SH-SY5Y (cell line): ENCODE measurements around the gene ERICH6B.

Experiments
- GATA2 ChIP-seq: IDR thresholded peaks from 2 replicates; pipeline ENCODE4 v1.6.1; 2011; ENCODE audit warnings: mild to moderate bottlenecking, low read depth, low read length
- GATA3 ChIP-seq: IDR thresholded peaks from 2 replicates; pipeline ENCODE4 v1.6.1; 2011; ENCODE audit warnings: low read depth, mild to moderate bottlenecking, low read length, moderate library complexity

ERICH6B gene

GRCh38 chr13:45564133-45564776, 51.3 kb downstream of the ERICH6B start:
- no peak for TF ChIP-seq GATA3
- TF ChIP-seq GATA2, result no peak

- no peak for TF ChIP-seq GATA2
- TF ChIP-seq GATA3, result no peak
Measured at GRCh38 chr13:45554604-45555109, 60.9 kb downstream of the ERICH6B start.

GRCh38 chr13:45548281-45548680, 67.3 kb downstream of the ERICH6B start:
- TF ChIP-seq GATA2 (no peak), GATA3 (no peak)

GRCh38 chr13:45546410-45546765, 69.2 kb downstream of the ERICH6B start:
- TF ChIP-seq GATA2 (no peak), GATA3 (no peak)

- TF ChIP-seq GATA3, result no peak
- no peak for TF ChIP-seq GATA2
Measured at GRCh38 chr13:45545686-45546409, 69.7 kb downstream of the ERICH6B start.

- TF ChIP-seq GATA2 (no peak), GATA3 (no peak)
Measured at GRCh38 chr13:45544520-45544919, 71.0 kb downstream of the ERICH6B start.

GRCh38 chr13:45542878-45543277, 72.7 kb downstream of the ERICH6B start:
- TF ChIP-seq GATA3, result no peak
- no peak for TF ChIP-seq GATA2

GRCh38 chr13:45542391-45542790, 73.1 kb downstream of the ERICH6B start:
- TF ChIP-seq GATA2 (no peak), GATA3 (no peak)

GRCh38 chr13:45541806-45542205, 73.7 kb downstream of the ERICH6B start:
- TF ChIP-seq GATA3, result no peak
- no peak for TF ChIP-seq GATA2

- no peak for TF ChIP-seq GATA3
- TF ChIP-seq GATA2, result no peak
Measured at GRCh38 chr13:45540864-45541263, 74.7 kb downstream of the ERICH6B start.

GRCh38 chr13:45540195-45540594, 75.3 kb downstream of the ERICH6B start:
- TF ChIP-seq GATA2 (no peak), GATA3 (no peak)

GRCh38 chr13:45538382-45538781, 77.2 kb downstream of the ERICH6B start:
- TF ChIP-seq GATA3, result no peak
- no peak for TF ChIP-seq GATA2

- TF ChIP-seq GATA2, result no peak
- TF ChIP-seq GATA3, result no peak
Measured at GRCh38 chr13:45537516-45537915, 78.0 kb downstream of the ERICH6B start.

GRCh38 chr13:45536224-45536623, 79.3 kb downstream of the ERICH6B start:
- TF ChIP-seq GATA3 (no peak), GATA2 (no peak)

GRCh38 chr13:45534604-45535003, 80.9 kb downstream of the ERICH6B start:
- TF ChIP-seq GATA2, result no peak
- no peak for TF ChIP-seq GATA3
